GM12878 (cell line): Measurements from ENCODE around the gene SLC2A9. TPM values are rescaled to one million over a fixed set of nuclear protein-coding genes. Genes with fewer than 3 reads are reported as not detected.

ENCODE experiments used
- ATAC-seq: fragments of 200-7000 bp; cut with Tn5 transposase; 3 replicates; pipeline ENCODE4 v1.9.1; 2020; ENCODE audit warnings: mild to moderate bottlenecking, moderate library complexity
- BruUV-seq: library from RNA; stranded (reverse); fragments of 400-500 nt; replicated peaks from 2 replicates; lab custom pipeline; 2021; lab: Mats Ljungman, UMichigan
- CTCF ChIA-PET: fragments of 300-600 bp; sonication (Branson Sonifier 250); formaldehyde crosslinking; extraction: SDS; loops from one replicate; lab custom pipeline; 2021; ENCODE audit warnings: inconsistent platforms; lab: Yijun Ruan, JAX
- POLR2A ChIA-PET: fragments of 350-600 bp; formaldehyde crosslinking; extraction: SDS; loops from one replicate; lab custom pipeline; 2021; ENCODE audit warnings: inconsistent platforms; lab: Charles Lee
- RAD21 ChIA-PET: fragments of 300-600 bp; sonication (Branson Sonifier 250); formaldehyde crosslinking; loops from one replicate; lab custom pipeline; 2023; ENCODE audit warnings: antibody characterized with exemption; ENCODE audit not compliant: unreplicated experiment; lab: Charles Lee
- SMC1A ChIA-PET: fragments of 300-600 bp; sonication (Branson Sonifier 250); formaldehyde crosslinking; loops from one replicate; lab custom pipeline; 2023; ENCODE audit not compliant: unreplicated experiment, uncharacterized antibody; lab: Charles Lee
- DNase-seq: peaks from one replicate; pipeline ENCODE4 v3.0.0-alpha.2; 2011; ENCODE audit warnings: low read depth, low spot score
- FAIRE-seq: peaks from 3 replicates; lab custom pipeline; 2011; peaks lifted over from hg19 to GRCh38; lab: Jason Lieb, UNC
- H2AFZ ChIP-seq: 2 replicates; pipeline ENCODE4 v1.6.0; 2011; ENCODE audit warnings: low read depth, low read length, control low read depth; ENCODE audit not compliant: control insufficient read depth
- H3K27ac ChIP-seq: 2 replicates; pipeline ENCODE4 v1.5.1; 2011; ENCODE audit warnings: control low read depth; ENCODE audit not compliant: control insufficient read depth, insufficient read depth
- H3K27me3 ChIP-seq, 2 experiments: replicated peaks in 1 of 2; 2 replicates each; pipeline versions ENCODE4 v1.6.0 to v1.6.1; 2011; ENCODE audit warnings: low read length in 1 of 2; ENCODE audit not compliant: control insufficient read depth in 2 of 2, insufficient read depth in 2 of 2
- H3K36me3 ChIP-seq, 2 experiments: 2 replicates each; pipeline ENCODE4 v1.5.1; 2011; ENCODE audit warnings: low read length in 1 of 2; ENCODE audit not compliant: control insufficient read depth in 2 of 2, insufficient read depth in 2 of 2
- H3K4me1 ChIP-seq: 2 replicates; pipeline ENCODE4 v1.6.1; 2011; ENCODE audit warnings: mild to moderate bottlenecking, low read length, moderate library complexity, mixed read lengths; ENCODE audit not compliant: control insufficient read depth, insufficient read depth
- H3K4me2 ChIP-seq: 2 replicates; pipeline ENCODE4 v1.6.0; 2011; ENCODE audit warnings: control low read depth; ENCODE audit not compliant: control insufficient read depth, insufficient read depth
- H3K4me3 ChIP-seq: fragments of 200-600 bp; sonication (generic); 2 replicates; pipeline ENCODE4 v1.5.1; 2016
- H3K79me2 ChIP-seq: 2 replicates; pipeline ENCODE4 v1.6.0; 2011; ENCODE audit warnings: low read length; ENCODE audit not compliant: control insufficient read depth, insufficient read depth
- H3K9ac ChIP-seq: 2 replicates; pipeline ENCODE4 v1.8.0; 2011; ENCODE audit warnings: low read length, control low read depth, mixed read lengths; ENCODE audit not compliant: control insufficient read depth, insufficient read depth
- H3K9me3 ChIP-seq: replicated peaks from 3 replicates; pipeline ENCODE4 v1.5.1; 2011; ENCODE audit warnings: mild to moderate bottlenecking, low read length; ENCODE audit not compliant: control insufficient read depth, insufficient read depth
- H4K20me1 ChIP-seq: 2 replicates; pipeline ENCODE4 v1.6.0; 2011; ENCODE audit not compliant: control insufficient read depth, insufficient read depth
- ATF2 ChIP-seq: IDR thresholded peaks from 2 replicates; pipeline ENCODE4 v1.6.1; 2012; ENCODE audit warnings: low read length, inconsistent platforms
- ATF7 ChIP-seq: fragments of 450-650 bp; IDR thresholded peaks from 2 replicates; pipeline ENCODE4 v1.6.1; 2016; ENCODE audit warnings: low read depth, mild to moderate bottlenecking
- BHLHE40 ChIP-seq, 2 experiments: fragments of 450-650 bp in 1 of 2; IDR thresholded peaks; 2 replicates each; pipeline ENCODE4 v1.6.1; 2011 to 2017; ENCODE audit warnings: low read depth in 2 of 2, borderline replicate concordance in 1 of 2, improper control_type of control experiment in 1 of 2, low read length in 1 of 2, mild to moderate bottlenecking in 1 of 2
- DPF2 ChIP-seq: fragments of 450-650 bp; IDR thresholded peaks from 2 replicates; pipeline ENCODE4 v1.6.1; 2017; ENCODE audit warnings: mild to moderate bottlenecking
- EZH2 ChIP-seq: IDR thresholded peaks from 2 replicates; pipeline ENCODE4 v1.6.1; 2012; ENCODE audit warnings: low read depth, mild to moderate bottlenecking, control low read depth, inconsistent platforms, low read length, borderline replicate concordance; ENCODE audit not compliant: control insufficient read depth
- NR2C2 ChIP-seq: IDR thresholded peaks from 2 replicates; pipeline ENCODE4 v1.6.1; 2011; ENCODE audit warnings: borderline replicate concordance, low read depth; ENCODE audit not compliant: control insufficient read depth, insufficient read length
- RUNX3 ChIP-seq: IDR thresholded peaks from 2 replicates; pipeline ENCODE4 v1.6.1; 2012; ENCODE audit warnings: low read length, inconsistent platforms
- WGBS: methylation state at CpG from one replicate; pipeline ENCODE4 v1.1.6; 2016; ENCODE audit warnings: low lambda C conversion rate; ENCODE audit not compliant: insufficient replicate concordance, insufficient coverage; ENCODE audit errors: missing lambda C conversion rate; 5-methylcytosine and 5-hydroxymethylcytosine counted together
- in situ Hi-C: fragments of 300-500 bp; cut with MboI; formaldehyde crosslinking; loops from 9 replicates; pipeline ENCODE4 v1.14.3; 2018; ENCODE audit warnings: mixed read lengths
- intact Hi-C: fragments of 100-400 bp; cut with micrococcal nuclease; formaldehyde crosslinking; loops from one replicate; pipeline ENCODE4 v1.14.2; 2022; ENCODE audit not compliant: unreplicated experiment
- polyA plus RNA-seq, 11 experiments: library from polyadenylated mRNA; depleted of rRNA in 4 of 11; unstranded in 6 of 11; stranded (reverse) in 5 of 11; fragments of >200 nt; fragmentation: Nextera tagmentation in 4 of 11; fragmentation: Illumina TruSeq in 1 of 11; extraction: Ambion mirVana in 4 of 11; extraction: Trizol in 1 of 11; gene quantifications; 1 replicate in 1 of 11; 2 replicates in 10 of 11; pipeline versions ENCODE4 v1.2.1 to v1.2.3, GENCODE V29; 2011 to 2016; ENCODE audit warnings: inconsistent platforms in 2 of 11, missing spikeins in 2 of 11, low read depth in 1 of 11
- total RNA-seq, 4 experiments: library from RNA; depleted of rRNA in 3 of 4; stranded (reverse); fragments of >200 nt in 3 of 4; fragmentation: Illumina TruSeq in 1 of 4; extraction: Trizol in 1 of 4; gene quantifications; 2 replicates each; pipeline versions ENCODE4 v1.2.1 to v1.2.3, GENCODE V29; 2013 to 2021

The SLC2A9 gene
- total and polyA plus RNA-seq, 10 of the 15 experiments (the other 5 are each of a cell fraction or from before 2014, with no cell fraction given), result 0.28 to 2.8 (median 1.2) TPM

- ATAC-seq, result no peak
These were observed 105.0 kb downstream of the SLC2A9 start for GRCh38 chr4:9916346-9916745.

GRCh38 chr4:9913846-9914245 is 107.5 kb downstream of the SLC2A9 start:
- BruUV-seq, result no TSS peak
- POLR2A ChIA-PET, result no interaction called here
- no peak for ATAC-seq

More at GRCh38 chr4:9916346-9916745, 105.0 kb downstream of the SLC2A9 start:
- Histone ChIP-seq H3K4me3 (no peak overlapping the region), H3K4me1 (no peaks in the 10 kb centered on the region), H3K9ac (no peak overlapping the region), H3K79me2 (no peaks in the 10 kb centered on the region), H3K9me3 (no peaks in the 10 kb centered on the region), H3K4me2 (no peak overlapping the region), H2AFZ (no peak overlapping the region), H4K20me1 (no peaks in the 10 kb centered on the region), H3K36me3 (no peaks in the 10 kb centered on the region), H3K27ac (no peak overlapping the region), H3K27me3 (no peaks in the 10 kb centered on the region)
- WGBS, result 90% methylated on average over 1 of the region's 1 CpG
- no peak for DNase-seq
- FAIRE-seq, result no peak
- BruUV-seq, result no TSS peak
- RAD21 ChIA-PET, result no interaction called here
- TF ChIP-seq ATF2, result no peak
- TF ChIP-seq RUNX3, result no peak
- intact Hi-C loops (loop anchor here (5.0 kb wide), 1 partner anchor 101 kb away; no protein-coding TSS in a partner anchor), in situ Hi-C loops (no loop called here)
- SMC1A ChIA-PET, result no interaction called here
- POLR2A ChIA-PET, result interaction anchor here (0.5 to 0.6 kb wide), 2 partner anchors 101 to 388 kb away, joined by 3 to 5 read pairs; no protein-coding TSS in a partner anchor
- CTCF ChIA-PET, result no interaction called here

More at GRCh38 chr4:9913846-9914245, 107.5 kb downstream of the SLC2A9 start:
- H3K4me3 ChIP-seq, result no peak overlapping the region
- ChIA-PET CTCF (interaction anchor here (1.1 to 4.3 kb wide), 4 partner anchors 9 to 210 kb away, joined by 3 to 24 read pairs (median 5); no protein-coding TSS in a partner anchor), RAD21 (interaction anchor here (1.0 to 2.0 kb wide), 4 partner anchors 15 to 149 kb away, joined by 3 to 14 read pairs (median 4); no protein-coding TSS in a partner anchor), SMC1A (interaction anchor here (1.0 to 2.7 kb wide), 6 partner anchors 9 to 149 kb away, joined by 3 to 16 read pairs (median 4); no protein-coding TSS in a partner anchor)
- H3K9me3 ChIP-seq, result no peaks in the 10 kb centered on the region; the same call in 2 of the 3 replicates
- H4K20me1 ChIP-seq, result no peaks in the 10 kb centered on the region
- no peak for DNase-seq
- H3K9ac ChIP-seq, result no peak overlapping the region
- H3K4me1 ChIP-seq, result no peaks in the 10 kb centered on the region
- H3K27ac ChIP-seq, result no peak overlapping the region
- 14% methylated on average over 3 of the region's 3 CpGs for WGBS
- in situ Hi-C loops (no loop called here), intact Hi-C loops (no loop called here)
- H2AFZ ChIP-seq, result no peak overlapping the region
- no peaks in the 10 kb centered on the region for H3K27me3 ChIP-seq
- H3K79me2 ChIP-seq, result no peaks in the 10 kb centered on the region
- TF ChIP-seq EZH2 (no peak), DPF2 (no peak), NR2C2 (no peak), ATF7 (peak; percentile 29; the same call in 1 of the 2 replicates), BHLHE40 (IDR thresholded peaks at IDR 0.05; ENCODE audit: borderline replicate concordance in 1 of 2, low read depth in 2 of 2, low read length in 1 of 2) (no peak)
- H3K36me3 ChIP-seq, result no peaks in the 10 kb centered on the region
- no peak overlapping the region for H3K4me2 ChIP-seq
- no peak for FAIRE-seq
